ENCODE results near the gene WWP2. TPM values are rescaled to one million over a fixed set of nuclear protein-coding genes. Genes with fewer than 3 reads are reported as not detected.
A peak's percentile ranks its signal among the peaks of the same experiment; 100 is the strongest.

WWP2 gene
- total RNA-seq, 4 donors from 2014 or later = 40.8 to 96.9 (median 84.3) TPM

- TF ChIP-seq CTCF (IDR thresholded peaks at IDR 0.05) = peak; percentile 64 to 89 (median 65)
- TF ChIP-seq POLR2A (IDR thresholded peaks at IDR 0.05) = no peak
- TF ChIP-seq EP300 (IDR thresholded peaks at IDR 0.05) = no peak
- 69 to 71% methylated on average over 12 of the region's 12 CpGs for WGBS, 2 donors
- peaks cover 0 to 55% (median 20%) of the 10 kb centered on the region in 4 donors for H3K4me1 ChIP-seq
- no peak overlapping the region for H3K4me3 ChIP-seq
- no peaks in the 10 kb centered on the region for H3K9me3 ChIP-seq
- H3K27ac ChIP-seq = peak overlapping the region in 1 of 4 donors; percentile 97
- no peaks in the 10 kb centered on the region for H3K27me3 ChIP-seq
- peak in 1 of 2 donors; percentile 85 for DNase-seq (ENCODE audit: low spot score in 2 of 2)
- peaks cover 9 to 69% (median 12%) of the 10 kb centered on the region in 3 donors for H3K36me3 ChIP-seq
These were observed 168.1 kb downstream of the WWP2 start for GRCh38 chr16:69930117-69930776.

- 88 to 93% methylated on average over 13 of the region's 13 CpGs for WGBS, 2 donors
- H3K4me1 ChIP-seq = peaks cover 0 to 42% (median 11%) of the 10 kb centered on the region in 4 donors
- H3K27me3 ChIP-seq = no peaks in the 10 kb centered on the region
- no peak for DNase-seq (ENCODE audit: low spot score in 2 of 2)
- H3K9me3 ChIP-seq = no peaks in the 10 kb centered on the region
- no peak overlapping the region for H3K27ac ChIP-seq
- H3K36me3 ChIP-seq = peaks cover 10 to 78% (median 23%) of the 10 kb centered on the region in 3 donors
- TF ChIP-seq EP300 (IDR thresholded peaks at IDR 0.05) (no peak), CTCF (IDR thresholded peaks at IDR 0.05) (no peak), POLR2A (IDR thresholded peaks at IDR 0.05) (no peak)
- no peak overlapping the region for H3K4me3 ChIP-seq
These were observed 169.5 kb downstream of the WWP2 start for GRCh38 chr16:69931631-69932030.

- TF ChIP-seq EP300 (IDR thresholded peaks at IDR 0.05) (no peak), POLR2A (IDR thresholded peaks at IDR 0.05) (no peak), CTCF (IDR thresholded peaks at IDR 0.05) (no peak)
- no peak for DNase-seq (ENCODE audit: low spot score in 2 of 2)
- Histone ChIP-seq H3K4me1 (peaks cover 0 to 36% (median 11%) of the 10 kb centered on the region in 4 donors), H3K9me3 (no peaks in the 10 kb centered on the region), H3K27ac (peak overlapping the region in 2 of 4 donors; percentile 28 to 46), H3K27me3 (no peaks in the 10 kb centered on the region), H3K4me3 (no peak overlapping the region), H3K36me3 (peaks cover 14 to 84% (median 29%) of the 10 kb centered on the region in 3 donors)
- 60 to 69% methylated on average over 9 of the region's 9 CpGs for WGBS, 2 donors
These were observed 170.1 kb downstream of the WWP2 start for GRCh38 chr16:69932228-69932627.

- Histone ChIP-seq H3K4me1 (peaks cover 0 to 30% (median 7%) of the 10 kb centered on the region in 4 donors), H3K4me3 (no peak overlapping the region), H3K36me3 (peaks cover 14 to 90% (median 35%) of the 10 kb centered on the region in 3 donors), H3K27ac (peak overlapping the region in 2 of 4 donors; percentile 28 to 46), H3K9me3 (no peaks in the 10 kb centered on the region), H3K27me3 (no peaks in the 10 kb centered on the region)
- TF ChIP-seq POLR2A (IDR thresholded peaks at IDR 0.05) (no peak), EP300 (IDR thresholded peaks at IDR 0.05) (no peak), CTCF (IDR thresholded peaks at IDR 0.05) (no peak)
- 80 to 82% methylated on average over 24 to 27 of the region's 27 CpGs for WGBS, 2 donors
- no peak for DNase-seq (ENCODE audit: low spot score in 2 of 2)
These were observed 170.7 kb downstream of the WWP2 start for GRCh38 chr16:69932691-69933392.

DNA sequence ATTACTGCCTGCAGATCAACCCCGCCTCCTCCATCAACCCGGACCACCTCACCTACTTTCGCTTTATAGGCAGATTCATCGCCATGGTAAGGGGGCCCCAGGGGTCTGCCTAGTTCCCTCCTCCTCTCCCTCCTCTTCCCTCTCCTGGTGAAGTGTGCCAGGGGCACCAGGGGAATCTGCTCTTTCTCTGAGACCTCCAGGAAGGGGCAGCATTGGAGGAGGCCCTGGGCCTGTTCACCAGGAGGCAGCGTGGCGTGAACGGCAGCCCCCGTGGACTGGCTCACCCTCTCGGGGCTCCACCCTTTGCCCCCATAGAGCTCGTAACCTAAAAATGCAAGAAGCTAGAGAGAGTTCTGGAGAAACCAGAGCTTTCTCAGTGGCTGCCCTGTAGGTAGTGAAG lies 171.9 kb downstream of the WWP2 start:
- H3K27ac ChIP-seq = no peak overlapping the region
- TF ChIP-seq CTCF (IDR thresholded peaks at IDR 0.05) (no peak), POLR2A (IDR thresholded peaks at IDR 0.05) (no peak), EP300 (IDR thresholded peaks at IDR 0.05) (no peak)
- no peaks in the 10 kb centered on the region for H3K9me3 ChIP-seq
- peaks cover 0 to 18% (median 6%) of the 10 kb centered on the region in 4 donors for H3K4me1 ChIP-seq
- WGBS, 2 donors = 80 to 89% methylated on average over 10 of the region's 10 CpGs
- peak in 1 of 2 donors; percentile 1 for DNase-seq (ENCODE audit: low spot score in 2 of 2)
- peaks cover 18 to 99% (median 40%) of the 10 kb centered on the region in 3 donors for H3K36me3 ChIP-seq
- H3K4me3 ChIP-seq = no peak overlapping the region
- H3K27me3 ChIP-seq = no peaks in the 10 kb centered on the region

Data from tibial nerve (tissue), 4 donors.